T-helper 9 cell (primary cell): ENCODE data around the gene SV2C.
A peak's percentile ranks its signal among the peaks of the same experiment; 100 is the strongest.

Experiments used
- DNase-seq: peaks from one replicate; pipeline ENCODE4 v3.0.0-alpha.2; 2020

The SV2C gene

DNA sequence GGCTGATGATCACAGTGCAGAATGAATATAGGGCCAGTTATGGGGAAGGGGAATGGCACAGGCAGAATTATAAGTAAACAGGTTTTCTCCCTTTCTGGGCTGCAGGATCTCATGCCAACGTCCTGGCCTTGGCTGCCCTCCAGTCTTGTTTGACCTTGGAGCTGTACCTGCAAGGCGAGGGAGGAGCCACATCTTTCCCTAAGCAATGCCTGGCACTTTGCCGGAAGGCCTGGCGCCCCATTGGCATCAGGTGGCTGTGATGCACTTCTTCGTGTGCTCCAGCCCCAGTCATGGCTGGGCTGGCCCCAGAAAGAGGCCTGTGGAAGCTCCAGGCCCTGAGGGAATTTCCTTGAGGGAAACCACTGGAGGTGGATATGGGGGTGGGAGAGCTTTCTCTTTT is 303.2 kb downstream of the SV2C start:
- no peak for DNase-seq

DNA sequence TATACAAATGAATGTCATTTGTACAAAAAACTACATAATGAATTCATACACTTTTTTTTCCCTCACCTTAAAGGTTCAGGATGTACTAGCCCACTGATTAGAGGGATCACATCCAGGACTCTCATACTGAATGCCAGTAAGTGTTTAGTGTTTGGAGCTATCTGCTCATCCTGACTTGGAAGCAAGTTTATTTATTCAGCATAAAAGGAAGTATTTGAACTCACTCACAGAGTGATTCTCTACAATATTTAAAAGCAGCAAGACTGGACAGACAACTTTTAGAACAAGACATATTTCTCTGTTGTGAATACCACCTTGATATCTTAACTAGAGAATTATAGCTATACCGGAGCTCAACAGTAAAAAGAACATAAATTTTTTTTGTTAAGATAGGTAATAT is 305.1 kb downstream of the SV2C start:
- DNase-seq, result no peak

DNA sequence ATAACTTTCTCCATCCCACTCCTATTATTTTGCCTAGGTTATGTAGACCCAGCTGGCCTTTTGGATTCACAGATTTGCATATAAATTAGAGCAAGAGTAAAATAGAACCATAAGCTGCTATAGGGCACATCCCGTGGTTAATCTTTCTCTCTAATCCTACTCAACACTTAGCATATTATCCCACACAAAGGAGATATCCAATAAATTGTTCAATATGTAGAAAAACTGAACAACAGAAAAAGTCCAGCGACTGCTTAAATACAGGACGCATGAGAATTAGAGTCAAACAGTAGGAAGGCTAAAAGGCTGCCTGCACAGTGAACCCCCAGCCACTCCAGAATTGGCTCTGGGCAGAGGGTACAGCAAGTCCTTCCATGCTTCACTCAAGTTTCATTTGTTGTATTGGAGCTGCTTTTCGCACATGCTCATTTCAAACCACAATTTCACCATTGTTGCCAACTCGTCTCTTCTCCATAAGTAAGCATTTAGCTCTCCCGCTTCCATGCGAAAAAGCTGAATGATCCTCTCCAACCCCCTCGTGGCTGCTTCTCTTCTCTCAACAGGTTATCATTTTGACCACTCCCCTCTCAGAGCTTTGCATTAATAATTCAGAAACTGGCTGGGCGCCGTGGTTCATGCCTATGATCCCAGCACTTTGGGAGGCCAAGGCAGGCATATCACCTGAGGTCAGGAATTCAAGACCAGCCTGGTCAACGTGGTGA is 305.8 kb downstream of the SV2C start:
- no peak for DNase-seq

DNA sequence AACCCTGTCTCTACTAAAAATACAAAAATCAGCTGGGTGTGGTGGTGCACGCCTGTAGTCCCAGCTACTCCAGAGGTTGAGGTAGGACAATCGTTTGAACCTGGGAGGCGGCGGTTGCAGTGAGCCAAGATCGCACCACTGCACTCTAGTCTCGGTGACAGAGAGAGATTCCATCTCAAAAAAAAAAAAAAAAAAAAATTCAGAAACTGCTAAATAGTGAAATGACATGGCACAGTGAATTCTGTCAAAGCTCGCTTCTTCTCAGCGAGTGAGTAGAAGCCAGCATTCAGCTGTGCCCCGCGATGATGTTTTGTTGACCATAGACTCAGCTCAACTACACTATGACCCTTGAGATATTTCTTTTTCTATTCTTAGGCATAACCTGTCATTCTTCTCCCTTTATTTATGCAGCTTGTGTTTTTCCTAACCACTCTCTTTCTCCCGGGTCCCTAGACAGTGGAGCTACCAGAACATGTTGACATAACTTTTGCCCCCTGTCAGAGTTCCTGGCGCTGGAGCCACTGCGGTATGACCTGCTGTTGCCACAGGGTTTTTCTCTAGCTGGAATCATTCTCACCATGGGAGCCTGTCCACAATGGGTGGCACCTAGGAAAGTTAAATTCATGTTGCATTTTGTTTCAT is 306.5 kb downstream of the SV2C start:
- DNase-seq, result no peak

DNA sequence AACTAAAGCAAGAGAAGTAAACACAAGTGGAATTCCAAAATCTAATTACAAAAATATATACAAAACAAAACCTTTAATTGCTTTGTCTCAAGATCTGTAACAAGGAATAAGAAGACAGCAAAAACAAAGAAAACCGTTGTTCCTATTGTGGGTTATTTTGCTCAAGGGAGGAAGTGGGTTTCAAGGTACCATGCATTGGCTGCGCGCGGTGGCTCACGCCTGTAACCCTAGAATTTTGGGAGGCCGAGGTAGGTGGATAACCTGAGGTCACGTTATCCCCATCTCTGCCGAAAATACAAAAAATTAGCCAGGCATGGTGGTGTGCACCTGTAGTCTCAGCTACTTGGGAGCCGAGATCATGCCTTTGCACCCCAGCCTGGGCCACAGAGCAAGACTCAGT is 307.8 kb downstream of the SV2C start:
- peak; percentile 6 for DNase-seq

DNA sequence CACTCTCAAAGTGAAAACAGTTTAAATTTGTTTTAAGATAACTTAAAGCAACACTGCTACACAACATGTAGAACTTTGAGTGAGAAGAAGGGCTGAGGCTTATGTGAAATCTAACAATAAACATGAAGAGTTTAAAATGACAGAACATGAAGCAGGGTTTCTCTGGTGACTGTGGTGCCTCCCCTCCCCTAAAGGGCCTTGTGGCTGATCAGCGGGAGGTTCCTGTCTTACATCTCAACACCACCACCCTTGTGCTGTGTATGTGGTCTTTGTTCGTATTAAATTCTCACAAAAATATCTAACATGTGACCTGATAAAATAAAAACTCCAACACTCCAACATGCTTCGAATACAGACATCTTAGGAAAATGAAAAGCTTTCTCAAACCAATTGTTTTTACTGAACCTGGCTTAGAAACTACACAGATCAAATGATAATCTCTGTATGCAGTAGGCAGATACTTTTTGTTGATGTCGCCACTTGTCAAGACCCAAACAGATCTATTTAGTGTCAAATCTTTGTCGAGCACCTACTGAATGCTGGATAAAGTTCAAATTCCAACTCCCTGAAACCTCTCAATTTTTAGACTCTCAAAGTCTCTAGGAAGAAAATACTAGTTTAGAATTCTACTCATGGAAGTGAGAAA is 310.0 kb downstream of the SV2C start:
- DNase-seq, result no peak

DNA sequence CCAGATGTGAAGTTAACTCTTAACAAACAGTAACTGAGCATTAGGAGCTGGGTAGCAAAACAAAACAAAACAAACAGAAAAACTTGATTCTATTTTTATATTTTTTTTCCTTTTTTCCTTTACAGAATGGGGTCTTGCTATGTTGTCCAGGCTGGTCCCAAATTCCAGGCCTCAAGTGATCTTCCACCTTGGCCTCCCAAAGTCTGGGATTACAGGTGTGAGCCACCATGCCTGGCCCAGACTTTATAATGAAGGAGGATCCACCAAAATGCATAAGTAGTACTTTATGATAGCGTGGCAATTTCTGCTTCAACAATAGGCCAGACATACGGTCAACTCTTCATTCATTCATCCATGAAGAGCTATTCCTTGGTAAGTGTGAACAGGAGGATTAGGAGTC is 314.0 kb downstream of the SV2C start:
- no peak for DNase-seq

DNA sequence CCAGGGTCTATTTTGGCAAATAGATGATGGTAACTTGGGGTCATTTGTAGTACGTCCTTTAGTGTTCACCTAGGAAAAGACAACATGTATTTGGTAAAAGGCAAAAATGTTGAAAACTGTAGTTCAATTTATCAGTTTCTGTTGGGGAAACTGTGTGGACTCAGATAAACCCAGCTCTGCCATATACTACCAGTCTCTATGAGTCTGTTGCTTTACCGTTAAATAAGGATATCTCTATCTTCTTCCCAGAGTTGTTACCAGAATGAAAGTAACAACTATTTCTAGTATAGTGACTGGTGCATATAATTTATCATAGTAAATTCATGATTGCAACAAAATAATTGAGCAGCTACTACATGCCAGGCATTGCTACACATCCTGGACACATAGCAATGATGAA is 316.1 kb downstream of the SV2C start:
- DNase-seq, result no peak

DNA sequence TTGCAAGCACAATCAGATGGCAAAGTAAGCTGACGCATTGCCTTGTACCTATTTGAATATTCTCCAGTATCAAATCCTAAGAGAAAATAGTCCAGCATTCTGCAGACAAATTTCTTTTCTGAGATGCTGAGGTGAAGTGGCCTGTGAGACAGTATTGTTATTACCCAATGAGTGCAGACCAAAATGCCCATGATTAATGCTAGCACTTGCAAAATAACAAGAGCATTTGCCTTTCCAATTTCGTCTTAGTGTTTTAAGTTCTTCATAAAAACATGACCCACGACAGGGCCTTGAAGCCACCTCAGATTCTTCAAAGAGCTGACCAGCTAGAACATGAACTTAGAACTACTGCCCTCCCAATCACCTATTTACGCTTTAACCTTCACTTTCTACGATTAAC is 317.3 kb downstream of the SV2C start:
- no peak for DNase-seq

DNA sequence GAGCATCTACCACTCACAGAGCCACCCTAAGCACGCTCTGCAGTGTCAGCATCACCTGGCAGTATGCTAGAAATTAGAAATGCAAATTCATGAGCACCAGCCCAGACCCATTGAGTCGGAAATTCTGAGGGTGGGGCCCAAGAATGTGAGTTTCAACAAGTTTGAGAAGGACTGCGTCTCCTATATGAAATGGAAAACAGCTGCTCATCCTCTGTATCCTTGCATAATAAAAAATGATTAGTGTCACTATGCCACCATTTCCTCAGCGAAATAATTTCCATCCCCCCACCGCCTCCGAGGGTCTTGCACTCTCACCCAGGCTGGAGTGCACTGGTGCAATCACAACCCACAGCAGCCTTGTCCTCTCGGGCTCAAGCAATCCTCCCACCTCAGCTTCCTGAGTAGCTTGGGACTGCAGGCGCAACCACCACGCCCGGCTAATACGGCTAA is 318.6 kb downstream of the SV2C start:
- DNase-seq, result peak; percentile 10

DNA sequence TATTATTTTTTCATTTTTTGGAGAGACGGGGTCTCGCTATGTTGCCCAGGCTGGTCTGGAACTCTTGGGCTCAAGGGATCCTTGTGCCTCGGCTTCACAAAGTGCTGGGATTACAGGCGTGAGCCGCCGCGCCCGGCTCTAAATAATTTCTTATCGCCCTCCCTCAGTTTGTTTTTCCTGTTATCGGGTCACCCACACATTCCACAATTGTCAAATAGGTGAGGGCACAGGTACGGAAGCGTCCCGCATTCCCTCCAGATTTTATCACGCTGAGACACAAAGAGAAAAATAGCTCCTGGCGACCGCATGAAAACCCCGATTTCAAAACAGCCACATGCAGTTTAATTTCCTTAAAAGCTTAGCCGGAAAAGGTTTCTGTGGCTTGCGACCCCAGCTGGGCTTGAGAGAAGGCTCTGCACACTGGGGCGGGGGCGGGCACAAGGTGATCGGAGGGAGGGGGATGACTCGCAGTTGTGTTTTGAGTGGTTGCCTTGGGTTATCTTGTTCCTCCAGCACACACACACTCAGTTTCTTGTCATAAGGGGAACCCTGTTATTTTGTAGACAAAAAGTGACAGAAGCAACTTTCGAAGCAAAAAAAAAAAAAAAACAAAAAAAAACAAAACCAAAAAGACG is 319.2 kb downstream of the SV2C start:
- peak; percentile 75 for DNase-seq

DNA sequence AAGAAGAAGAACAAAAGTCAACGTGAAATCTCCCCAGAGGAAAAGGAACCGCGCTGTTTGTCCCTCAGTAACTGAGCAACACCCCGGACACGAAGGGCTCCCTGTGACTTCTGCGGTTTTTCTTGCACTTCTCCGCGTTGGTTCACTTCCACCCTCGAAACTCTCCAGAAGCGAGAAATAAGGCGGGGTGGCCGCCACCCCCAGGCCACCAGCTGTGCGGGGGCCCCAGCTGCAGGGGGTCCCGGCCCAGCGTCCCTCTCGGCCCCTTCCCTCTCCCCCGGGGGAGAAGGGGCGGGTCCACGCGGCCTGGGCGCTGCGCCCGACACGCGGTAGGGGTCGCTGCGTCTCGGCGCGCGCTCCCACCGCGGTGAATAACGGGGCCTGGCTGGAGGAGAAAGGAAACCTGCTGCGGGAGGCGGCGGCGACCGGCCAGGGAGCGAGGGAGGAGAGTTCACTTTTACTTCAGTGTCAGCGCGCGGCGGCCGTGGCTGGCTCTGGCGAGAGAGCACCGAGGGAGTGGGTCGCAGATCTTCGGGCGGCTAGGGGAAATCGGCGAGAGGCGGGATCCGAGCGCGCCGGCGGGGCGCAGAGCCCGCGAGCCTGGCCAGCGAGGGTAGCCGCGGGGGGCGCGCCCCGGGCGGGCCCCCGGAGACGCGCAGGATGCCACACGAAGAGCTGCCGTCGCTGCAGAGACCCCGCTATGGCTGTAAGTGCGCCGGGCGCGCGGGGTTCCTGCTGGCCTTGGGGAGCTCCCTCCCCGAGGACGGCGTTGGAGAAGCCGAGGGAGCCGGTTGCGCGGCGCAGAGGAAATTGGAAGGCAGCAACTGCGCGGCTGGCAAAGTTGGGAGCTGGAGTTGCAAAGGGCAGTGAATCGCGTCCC is 319.9 kb downstream of the SV2C start, which contains the start of gene IQGAP2:
TSS of gene IQGAP2 (plus strand) at position 400 of the 880 bp plus-strand sequence. CDS start at position 661, 261 bp downstream.
- DNase-seq, result peak; percentile 70
